LoVo (cell line): ENCODE measurements around the gene IGFBP6.

Experiments
- DNase-seq: peaks from one replicate; pipeline ENCODE4 v3.0.0-alpha.2; 2016; ENCODE audit warnings: low spot score

The IGFBP6 gene, protein sequence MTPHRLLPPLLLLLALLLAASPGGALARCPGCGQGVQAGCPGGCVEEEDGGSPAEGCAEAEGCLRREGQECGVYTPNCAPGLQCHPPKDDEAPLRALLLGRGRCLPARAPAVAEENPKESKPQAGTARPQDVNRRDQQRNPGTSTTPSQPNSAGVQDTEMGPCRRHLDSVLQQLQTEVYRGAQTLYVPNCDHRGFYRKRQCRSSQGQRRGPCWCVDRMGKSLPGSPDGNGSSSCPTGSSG

DNA sequence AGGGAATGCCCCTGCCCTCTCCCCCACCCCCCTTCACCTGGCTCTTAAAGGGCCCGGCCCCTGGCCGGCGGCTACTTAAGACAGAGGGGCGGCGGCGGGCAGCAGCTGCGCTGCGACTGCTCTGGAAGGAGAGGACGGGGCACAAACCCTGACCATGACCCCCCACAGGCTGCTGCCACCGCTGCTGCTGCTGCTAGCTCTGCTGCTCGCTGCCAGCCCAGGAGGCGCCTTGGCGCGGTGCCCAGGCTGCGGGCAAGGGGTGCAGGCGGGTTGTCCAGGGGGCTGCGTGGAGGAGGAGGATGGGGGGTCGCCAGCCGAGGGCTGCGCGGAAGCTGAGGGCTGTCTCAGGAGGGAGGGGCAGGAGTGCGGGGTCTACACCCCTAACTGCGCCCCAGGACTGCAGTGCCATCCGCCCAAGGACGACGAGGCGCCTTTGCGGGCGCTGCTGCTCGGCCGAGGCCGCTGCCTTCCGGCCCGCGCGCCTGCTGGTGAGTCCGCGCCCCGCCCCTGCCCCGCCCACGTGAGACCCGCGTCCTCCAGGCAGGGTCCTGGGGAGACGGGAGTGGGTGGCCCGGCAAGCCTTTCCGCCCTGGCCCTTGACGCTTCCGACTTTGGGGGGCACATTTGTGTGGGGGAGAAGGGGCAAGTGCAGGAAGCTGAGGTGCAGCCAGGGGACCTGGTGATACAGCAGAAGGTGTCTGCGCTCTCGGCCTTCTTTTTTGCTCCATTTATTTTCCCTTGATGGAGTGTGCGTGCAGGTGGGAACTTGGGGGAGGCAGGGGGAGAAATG is at the start of gene IGFBP6:
TSS of gene IGFBP6 (plus strand) at position 104 of the 790 bp plus-strand sequence. CDS start at position 155, 51 bp downstream.
- peak; percentile 58 for DNase-seq

DNA sequence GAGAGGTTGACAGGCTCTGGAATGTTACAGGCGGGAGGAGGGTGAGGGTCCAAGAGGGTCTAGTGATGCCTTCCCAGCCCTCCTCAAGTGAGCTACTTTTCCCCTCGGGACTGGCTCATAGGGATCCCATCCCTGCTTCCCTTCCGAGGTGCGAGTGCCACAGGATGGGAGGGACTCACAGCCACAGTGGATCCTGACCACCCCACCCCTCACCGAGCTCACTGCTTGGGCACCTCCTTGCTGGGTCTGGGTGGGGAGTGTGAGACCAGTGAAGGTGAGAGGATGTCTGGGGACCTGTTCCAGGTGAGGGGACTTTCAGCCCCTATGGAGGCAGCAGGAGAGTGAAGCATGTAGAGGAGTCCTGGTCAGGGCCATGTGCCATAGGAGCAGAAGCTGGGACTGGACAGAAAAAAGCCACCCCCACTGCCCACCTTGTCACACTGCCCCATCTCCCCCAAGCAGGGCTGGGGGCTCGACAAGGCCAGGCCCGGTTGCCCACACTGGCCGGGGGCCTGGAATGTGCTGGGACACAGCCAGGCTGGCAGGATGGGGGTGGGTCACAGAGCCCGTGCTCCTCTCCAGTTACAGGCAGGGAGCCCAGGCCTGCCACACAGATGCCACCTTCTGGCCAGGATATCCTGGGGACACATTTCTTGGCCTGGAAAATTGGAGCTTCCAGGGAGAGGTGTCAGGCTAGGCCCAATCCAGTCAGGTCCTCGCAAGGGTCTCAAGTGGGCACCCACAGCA is 49.3 kb upstream of the IGFBP6 start:
- no peak for DNase-seq

DNA sequence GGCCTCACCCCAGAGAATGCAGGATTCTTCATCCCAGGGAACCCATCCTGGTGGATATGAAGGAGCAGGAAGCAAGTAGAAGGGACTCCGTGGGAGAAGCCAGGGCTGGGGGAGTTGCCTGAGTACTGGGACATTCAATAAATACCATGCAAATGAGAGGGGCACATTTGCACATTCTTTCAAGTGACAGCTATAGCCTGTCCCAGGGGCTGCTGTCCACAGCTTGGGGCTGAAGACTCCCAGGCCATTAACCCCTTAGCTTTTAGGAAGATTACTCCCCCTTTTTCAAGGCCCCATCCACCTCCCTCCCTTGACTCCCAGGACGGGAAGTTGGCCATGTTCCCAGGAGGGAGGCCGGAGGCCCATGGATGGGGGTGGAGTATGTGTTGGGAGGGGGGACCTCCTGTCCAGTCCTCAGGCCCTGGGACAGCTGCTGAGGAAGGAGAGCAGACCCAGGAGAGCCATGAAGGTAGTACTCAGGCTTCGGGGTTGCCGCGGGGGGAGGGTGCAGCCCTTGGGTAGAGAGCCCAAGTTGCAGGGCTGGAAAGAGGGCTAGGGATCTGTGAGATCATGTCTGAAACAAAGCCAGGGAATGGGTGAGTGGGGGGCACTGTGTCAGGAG is 48.6 kb upstream of the IGFBP6 start:
- DNase-seq, result no peak

DNA sequence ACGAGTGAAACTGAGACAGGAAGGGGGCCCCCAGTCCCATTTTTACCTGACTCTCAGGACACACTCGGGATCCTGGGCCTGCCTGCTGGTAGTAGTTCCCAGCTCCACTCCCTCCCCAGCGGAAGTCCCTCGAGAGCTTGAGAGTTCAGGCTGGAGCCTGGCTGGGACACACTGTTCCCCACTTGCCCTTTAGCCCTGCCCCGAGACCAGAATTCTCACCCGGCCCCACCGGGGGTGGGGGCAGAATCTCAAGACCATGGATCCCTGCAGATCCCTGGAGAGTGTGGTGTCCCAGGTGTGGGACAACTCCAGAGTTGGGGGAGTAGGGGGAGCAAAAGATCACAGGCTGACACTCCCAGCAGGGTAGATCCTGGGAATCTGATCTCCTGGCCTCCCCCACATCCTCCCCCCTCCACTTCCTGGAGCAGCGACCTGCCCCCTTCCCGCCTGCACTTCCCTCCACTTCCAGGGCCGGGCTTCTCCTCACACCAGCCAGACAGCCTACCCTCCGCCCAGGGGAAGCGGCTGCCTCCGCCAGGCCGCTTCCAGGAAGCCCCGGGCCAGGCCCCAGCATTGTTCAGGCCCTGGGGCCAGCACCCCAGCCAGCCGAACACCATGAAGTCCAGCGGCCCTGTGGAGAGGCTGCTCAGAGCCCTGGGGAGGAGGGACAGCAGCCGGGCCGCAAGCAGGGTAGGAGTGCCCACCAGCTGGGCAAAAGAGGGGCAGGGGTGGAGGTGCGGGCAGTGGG is 47.7 kb upstream of the IGFBP6 start, which contains the start of gene TNS2:
TSS of gene TNS2 (plus strand) at position 495 of the 748 bp plus-strand sequence. CDS start at position 616, 121 bp downstream.
- no peak for DNase-seq

DNA sequence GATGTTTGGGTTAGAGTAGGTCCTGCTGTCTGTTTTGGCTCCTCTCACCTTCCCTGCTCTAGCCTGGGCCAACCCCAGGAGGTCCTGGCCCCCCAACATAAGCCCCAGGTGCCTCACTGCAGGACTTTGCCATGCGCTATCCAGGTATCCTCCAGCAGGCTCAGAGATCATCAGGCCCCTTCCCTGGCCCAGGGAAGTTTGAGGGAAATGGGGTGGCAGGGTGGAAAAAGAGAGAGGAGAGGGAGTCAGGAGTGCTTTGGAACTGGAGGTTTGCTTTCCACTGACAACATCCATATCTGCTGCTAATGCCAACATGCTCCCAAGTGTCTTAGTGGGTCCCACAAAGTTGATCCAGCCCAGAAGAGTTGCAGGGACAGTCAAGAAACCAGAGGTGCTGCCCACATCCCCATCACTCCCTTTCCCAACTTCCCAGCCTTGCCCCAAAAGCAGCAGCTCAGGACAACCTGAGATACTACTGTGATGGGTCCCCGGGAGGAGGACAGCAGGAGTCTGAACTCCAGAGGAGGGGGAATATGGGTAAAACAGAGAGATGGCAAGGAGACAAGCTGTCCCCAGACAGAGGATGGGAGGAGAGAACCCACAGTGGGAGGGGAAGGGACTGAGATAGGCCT is 46.9 kb upstream of the IGFBP6 start:
- no peak for DNase-seq

DNA sequence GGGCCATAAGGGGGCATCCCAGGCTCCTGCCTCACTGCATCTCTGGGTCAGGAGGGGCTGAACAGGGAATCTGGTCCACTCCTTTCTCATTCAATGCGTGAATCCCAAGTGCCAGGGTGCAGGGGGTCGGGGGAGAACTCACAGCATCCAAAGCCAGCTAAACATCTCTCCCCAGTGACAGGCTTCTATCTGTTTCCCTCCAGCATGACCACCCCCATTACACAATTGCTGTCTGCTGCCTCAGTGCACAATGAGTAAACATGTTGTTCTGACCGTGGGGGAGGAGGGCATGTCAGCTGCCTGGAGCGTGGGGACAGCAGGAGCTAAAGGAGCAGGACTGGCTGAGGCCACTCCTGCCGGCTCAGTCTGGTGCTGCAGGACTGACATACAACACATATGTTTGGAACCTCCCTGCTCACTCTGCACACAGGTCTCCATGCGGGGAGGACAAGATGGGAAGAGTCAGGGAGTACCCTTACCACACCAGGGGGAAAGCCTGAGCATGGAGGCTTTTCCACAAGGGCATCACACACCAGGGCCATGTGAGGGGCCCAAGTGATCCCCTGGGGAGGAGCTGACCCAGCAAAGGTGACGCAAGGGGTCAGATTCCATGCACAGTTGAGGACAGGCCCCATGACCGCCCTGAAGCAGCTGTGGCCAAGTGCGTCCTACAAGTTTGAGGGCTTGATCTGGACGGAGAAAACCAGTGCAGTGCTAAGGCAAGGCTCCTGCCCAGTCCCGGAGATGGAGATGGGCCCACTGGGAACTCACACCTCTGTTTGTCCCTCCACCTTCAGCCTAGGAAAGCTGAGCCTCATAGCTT is 46.2 kb upstream of the IGFBP6 start:
- DNase-seq, result no peak

DNA sequence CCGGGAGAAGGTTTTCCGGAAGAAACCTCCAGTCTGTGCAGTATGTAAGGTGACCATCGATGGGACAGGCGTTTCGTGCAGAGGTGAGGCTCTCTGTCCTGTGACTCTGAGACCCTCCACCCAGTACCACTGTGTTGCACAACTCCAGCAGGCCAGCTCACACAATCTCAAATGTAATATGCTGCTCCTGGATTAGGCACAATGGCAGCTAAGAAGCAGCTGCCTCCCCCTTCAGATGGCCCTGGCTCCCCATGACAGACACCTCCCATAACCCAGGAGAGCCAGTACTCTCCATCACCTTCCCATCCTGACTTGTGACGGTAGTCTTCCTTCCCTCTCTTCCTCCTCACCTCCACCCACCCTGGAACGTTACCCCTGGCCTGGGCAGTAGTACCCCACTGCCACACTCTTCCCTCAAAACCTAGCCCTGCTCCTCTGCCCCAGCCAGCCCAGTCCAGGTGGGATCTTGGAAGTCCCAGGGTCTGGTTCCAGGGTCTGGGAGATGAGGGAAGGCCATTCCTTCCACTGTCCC is 45.5 kb upstream of the IGFBP6 start:
- no peak for DNase-seq

DNA sequence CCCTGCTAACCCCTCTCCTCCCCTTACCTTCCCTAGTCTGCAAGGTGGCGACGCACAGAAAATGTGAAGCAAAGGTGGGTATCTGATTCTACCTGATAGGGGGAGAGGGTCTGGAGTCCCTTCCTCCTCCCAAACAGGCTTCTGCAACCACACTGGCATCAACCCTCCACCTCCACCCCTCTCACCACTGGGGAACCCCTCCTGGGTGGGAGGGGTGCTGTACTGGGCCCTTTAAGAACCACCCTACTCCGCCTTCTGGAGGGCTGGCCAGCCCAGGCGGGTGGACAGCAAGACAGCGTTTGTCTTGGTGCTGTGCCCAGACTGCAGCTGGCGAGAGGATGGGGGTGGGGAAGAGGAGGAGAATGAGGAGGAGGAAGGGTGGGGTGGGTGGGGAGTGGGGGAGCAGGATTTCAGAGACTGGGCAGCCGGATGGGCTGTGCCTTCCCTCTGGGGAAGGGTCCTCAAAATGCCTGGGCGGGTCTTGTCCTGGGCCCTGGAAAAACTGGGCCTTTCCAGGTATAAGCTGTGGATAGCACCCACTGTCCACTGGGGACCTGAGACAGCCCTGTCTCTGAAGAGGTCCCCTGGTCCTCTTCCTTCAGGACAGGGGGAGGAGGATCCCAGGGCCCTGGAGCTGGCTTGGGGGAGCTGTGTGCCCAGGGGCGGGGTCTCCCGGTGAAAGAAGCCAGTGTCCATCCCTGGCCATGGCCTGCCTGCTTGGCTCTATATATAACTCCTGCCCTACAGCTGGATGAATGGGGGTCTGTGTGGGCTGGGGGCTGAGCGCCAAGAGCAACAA is 44.8 kb upstream of the IGFBP6 start:
- DNase-seq, result no peak

DNA sequence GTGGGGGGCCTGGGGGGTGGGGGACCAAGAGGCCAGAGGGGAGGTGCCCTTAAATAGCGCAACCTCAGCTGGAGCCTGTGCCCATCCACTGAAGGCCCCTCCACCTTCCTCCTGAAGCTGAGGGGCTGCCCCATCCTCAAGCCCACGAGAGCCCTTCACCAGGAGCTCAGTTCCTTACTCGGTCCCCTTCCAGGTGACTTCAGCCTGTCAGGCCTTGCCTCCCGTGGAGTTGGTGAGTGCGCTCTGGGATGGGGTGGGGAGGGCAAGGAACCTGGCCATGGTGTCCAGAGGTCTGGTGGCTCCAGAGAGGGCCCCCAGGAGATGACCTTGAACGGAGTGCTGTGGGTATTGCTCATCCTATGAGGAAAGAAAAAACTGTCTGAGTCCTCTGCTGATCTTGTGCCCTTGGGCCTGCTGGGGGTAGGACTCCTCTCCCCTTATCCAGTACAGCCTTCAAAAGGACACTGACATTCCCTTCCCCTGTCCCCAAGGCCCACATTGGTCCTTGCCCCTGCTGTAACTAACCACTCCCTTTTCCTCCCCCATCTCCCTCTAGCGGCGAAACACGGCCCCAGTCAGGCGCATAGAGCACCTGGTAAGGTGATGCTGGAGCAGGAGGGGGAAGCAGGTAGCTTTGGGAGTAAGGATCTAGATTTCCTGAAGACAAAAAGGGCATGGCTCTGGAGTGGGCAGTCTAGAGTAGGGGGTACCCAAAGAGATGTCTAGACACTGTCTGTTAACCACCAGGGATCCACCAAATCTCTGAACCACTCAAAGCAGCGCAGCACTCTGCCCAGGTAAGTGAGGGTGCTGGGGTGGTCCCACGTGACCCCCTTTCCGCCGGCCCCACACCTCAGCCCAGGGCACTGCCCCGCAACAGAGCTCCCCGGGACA is 44.0 kb upstream of the IGFBP6 start:
- peak; percentile 86 for DNase-seq

DNA sequence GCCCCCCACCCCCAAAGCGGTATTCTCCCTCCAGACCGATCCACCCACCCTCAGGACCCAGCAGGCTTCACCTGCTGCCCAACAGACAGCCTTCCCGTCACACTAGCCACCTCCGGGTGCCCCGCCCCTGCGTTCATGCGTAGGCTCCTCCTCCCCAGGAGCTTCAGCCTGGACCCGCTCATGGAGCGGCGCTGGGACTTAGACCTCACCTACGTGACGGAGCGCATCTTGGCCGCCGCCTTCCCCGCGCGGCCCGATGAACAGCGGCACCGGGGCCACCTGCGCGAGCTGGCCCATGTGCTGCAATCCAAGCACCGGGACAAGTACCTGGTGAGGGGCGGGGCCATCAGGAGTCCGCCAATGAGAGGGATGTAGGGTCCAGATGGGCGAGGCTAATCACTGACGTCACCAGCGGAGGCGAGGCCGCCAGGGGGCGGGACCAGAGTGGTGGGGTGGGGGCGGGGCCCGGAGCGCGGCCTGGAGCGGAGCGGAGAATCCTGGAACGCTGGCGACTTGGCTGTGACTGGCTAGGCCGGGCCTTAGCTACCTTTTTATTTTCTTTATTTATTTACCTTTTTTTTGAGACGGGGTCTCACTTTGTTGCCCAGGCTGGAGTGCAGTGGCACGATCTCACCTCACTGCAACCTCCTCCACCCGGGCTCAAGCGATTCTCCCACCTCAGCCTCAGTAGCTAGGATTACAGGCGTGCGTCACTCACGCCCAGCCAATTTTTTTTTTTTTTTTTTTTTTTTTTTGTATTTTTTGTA is 43.2 kb upstream of the IGFBP6 start:
- DNase-seq, result peak; percentile 100

DNA sequence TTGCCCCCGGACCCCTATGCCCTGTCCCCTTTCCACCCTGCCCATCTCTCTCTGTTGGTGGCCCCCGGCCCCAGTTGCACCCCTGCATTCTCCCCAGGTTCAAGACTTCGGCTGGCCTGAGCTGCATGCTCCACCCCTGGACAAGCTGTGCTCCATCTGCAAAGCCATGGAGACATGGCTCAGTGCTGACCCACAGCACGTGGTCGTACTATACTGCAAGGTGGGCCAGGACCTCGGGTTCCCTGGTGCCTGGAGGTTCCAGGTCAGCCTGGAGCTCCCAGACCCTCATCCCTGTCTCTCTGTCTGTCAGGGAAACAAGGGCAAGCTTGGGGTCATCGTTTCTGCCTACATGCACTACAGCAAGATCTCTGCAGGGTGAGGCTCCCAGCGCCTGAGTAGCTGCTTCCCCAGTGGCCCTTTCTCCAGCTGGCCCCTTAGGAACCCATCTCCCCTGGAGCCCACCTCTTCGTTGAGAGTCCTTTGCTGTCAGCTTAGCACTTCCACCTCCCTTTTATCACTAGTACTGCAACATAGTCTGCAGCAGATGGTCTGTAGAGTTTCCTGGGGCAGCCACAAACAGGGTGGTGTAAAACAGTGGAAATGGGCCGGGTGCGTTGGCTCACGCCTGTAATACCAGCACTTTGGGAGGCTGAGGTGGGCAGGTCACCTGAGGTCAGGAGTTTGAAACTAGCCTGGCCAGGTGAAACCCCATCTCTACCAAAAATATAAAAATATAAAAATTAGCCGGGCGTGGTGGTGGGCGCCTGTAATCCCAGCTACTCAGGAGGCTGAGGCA is 41.8 kb upstream of the IGFBP6 start:
- no peak for DNase-seq

DNA sequence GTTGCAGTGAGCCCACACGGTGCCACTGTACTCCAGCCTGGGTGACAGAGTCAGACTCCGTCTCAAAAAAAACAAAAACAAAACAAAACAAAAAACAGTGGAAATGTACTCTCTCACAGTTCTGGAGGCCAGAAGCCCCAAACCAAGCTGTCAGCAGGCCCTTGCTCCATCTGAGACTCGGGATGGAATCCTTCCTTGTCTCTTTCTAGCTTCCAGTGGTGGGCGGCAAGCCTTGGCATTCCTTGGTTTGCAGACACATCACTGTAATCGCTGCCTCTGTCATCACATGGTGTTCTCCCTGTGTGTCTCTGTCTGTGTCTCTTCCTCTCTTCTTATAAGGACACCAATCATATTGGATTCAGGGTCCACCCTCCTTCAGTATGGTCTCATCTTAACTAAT is 41.2 kb upstream of the IGFBP6 start:
- DNase-seq, result no peak

DNA sequence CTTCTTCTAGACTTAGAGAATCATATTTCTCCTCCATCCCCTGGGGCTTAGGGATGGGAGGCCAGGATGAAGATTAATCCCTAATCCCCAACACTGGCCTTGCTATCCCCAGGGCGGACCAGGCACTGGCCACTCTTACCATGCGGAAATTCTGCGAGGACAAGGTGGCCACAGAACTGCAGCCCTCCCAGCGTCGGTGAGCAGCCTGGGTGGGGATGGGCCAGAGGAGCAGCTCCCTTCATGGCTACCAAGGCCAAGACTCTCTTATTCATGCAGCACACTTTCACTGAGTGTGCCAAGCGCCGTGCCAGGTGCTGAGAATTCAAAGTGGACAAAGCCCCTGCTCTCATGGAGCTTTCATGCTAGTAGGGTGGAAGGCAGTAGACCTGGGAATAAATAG is 40.6 kb upstream of the IGFBP6 start:
- DNase-seq, result no peak

DNA sequence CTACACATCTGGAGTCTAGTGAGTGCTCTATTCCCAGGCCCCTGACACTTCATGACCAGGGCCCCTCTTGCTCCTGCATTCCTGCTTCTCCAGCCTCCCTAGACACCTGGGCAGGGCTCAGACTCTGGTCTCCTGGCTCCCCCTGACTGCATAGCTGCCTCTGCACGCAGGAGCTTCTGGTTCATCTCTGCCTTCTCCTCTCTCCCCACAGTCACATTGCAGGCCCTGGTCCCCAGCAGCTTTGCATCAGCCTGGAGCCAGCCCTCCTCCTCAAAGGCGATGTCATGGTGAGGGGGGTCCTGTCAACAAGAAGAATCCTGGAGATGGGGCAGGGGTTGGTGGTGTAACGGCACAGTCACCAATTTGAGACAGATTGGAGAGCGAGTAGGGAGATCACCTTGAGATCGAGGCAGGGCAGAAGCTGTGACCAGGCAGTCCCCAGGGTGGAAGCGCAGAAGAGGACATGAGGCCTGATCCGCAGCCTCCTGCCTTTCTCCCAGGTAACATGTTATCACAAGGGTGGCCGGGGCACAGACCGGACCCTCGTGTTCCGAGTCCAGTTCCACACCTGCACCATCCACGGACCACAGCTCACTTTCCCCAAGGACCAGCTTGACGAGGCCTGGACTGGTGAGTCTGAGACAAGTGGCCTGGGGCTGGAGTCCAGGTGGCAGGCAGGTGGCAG is 39.5 kb upstream of the IGFBP6 start:
- no peak for DNase-seq

DNA sequence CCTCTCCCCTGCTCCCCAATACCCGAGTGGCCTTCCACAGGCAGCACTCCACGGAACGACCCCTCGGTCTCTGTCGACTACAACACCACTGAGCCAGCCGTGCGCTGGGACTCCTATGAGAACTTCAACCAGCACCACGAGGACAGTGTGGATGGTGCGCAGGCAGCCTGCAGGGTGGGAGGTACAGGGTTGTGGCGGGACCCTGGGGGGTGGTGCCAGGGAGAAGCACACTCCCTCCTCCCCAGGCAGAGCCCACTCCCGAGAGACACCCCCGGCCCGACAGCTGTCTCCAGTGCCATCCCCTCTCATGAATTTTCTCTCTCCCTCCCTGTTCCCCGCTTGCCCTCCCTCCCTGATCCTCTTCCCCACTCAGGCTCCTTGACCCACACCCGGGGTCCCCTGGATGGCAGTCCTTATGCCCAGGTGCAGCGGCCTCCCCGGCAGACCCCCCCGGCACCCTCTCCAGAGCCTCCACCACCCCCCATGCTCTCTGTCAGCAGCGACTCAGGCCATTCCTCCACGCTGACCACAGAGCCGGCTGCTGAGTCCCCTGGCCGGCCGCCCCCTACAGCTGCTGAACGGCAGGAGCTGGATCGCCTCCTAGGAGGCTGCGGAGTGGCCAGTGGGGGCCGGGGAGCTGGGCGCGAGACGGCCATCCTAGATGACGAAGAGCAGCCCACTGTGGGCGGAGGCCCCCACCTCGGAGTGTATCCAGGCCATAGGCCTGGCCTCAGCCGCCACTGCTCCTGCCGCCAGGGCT is 38.6 kb upstream of the IGFBP6 start:
- DNase-seq, result no peak
